ENCODE data around the gene EPHB1.

DNA sequence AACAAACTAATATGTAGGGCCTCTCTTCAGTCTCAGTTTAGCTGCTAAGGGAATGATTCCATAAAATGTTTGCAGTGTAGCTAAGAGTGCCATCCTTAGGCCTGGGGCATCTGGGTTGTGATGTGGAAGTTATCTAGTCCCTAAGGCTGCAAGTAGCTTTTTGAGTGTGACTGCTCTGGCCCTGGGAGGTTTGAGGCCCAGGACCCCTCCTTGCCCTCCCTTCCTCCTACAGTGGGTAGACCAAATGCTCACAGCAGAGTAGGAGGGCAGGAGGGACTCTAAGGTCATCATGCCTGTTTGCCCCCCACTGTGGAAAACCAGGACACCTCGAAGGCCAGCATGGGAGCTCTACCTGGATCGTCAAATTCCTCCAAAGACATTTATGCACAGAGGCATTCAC lies 115.0 kb downstream of the EPHB1 start:
- no peak for TF ChIP-seq CTCF (IDR thresholded peaks at IDR 0.05)
- TF ChIP-seq POLR2A (IDR thresholded peaks at IDR 0.05), result no peak
